ENCODE measurements around the gene LOXL3. TPM values are rescaled to one million over a fixed set of nuclear protein-coding genes. Genes with fewer than 3 reads are reported as not detected.

LOXL3 gene
- polyA plus RNA-seq, 1 of the 3 experiments (the other 2 are of a cell fraction): 47.9 TPM

DNA sequence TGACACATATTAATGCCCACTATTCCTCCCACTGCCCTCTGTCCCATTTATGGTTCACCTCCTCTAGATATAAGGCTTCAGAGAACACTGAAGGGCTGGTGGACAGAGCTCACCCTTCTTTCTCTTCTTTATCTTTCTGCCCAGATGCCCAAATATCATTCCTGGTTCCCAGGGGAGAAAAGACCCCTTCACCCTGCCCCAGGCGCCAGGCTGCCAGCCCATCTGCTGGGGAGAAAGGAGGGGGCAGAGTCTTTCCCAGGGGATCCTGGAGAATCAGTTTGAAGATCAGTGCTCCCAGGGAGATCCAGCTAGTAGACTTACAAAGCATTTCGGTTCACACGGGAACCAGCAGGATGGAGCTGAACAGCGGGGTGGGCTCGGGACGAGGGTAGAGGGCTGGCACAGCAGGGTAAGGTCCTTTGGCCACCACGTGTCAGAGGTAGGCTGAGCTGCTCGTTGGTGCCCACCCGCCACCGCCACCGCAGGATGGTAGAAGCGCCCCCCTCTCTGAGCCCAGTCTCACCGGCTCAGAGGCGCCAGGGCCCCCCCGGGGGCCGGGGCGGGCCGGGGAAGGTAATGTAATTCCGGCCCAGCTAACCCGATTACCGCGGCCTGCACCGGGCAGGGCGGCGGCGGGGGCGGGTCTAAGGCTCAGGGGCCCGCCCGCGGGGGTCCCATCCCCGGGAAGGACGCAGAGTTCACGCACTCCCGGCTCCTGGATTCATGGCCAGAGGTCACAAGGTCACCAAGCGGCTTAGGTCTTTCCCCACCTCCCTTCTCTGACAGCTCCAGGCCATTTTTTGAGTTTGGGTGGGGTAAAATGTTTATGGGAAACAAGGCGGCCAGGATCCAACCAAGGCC is 40.8 kb downstream of the LOXL3 start (continued):
- TF ChIP-seq, protein P1, sequence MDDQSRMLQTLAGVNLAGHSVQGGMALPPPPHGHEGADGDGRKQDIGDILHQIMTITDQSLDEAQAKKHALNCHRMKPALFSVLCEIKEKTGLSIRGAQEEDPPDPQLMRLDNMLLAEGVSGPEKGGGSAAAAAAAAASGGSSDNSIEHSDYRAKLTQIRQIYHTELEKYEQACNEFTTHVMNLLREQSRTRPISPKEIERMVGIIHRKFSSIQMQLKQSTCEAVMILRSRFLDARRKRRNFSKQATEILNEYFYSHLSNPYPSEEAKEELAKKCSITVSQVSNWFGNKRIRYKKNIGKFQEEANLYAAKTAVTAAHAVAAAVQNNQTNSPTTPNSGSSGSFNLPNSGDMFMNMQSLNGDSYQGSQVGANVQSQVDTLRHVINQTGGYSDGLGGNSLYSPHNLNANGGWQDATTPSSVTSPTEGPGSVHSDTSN (IDR thresholded peaks at IDR 0.05): no peak
- TF ChIP-seq YY1 (IDR thresholded peaks at IDR 0.05; ENCODE audit: low read depth) (no peak), TAF1 (IDR thresholded peaks at IDR 0.05; ENCODE audit: borderline replicate concordance, low read depth, low read length) (no peak), FOXJ3 (CRISPR knock-in tag; IDR thresholded peaks at IDR 0.05) (no peak; the same call in 1 of the 2 replicates), TCF12 (IDR thresholded peaks at IDR 0.05) (no peak), SIN3A (IDR thresholded peaks at IDR 0.05; ENCODE audit: borderline replicate concordance, low read depth, low read length) (0 out of 2 replicates have a peak, but pooled peaks have one; percentile 11), MXI1 (IDR thresholded peaks at IDR 0.05; ENCODE audit: low read depth, low read length) (peak; percentile 86), GABPA (IDR thresholded peaks at IDR 0.05; ENCODE audit: low read depth) (no peak), EZH2phosphoT487 (IDR thresholded peaks at IDR 0.05; ENCODE audit: borderline replicate concordance, low read depth) (no peak), RFX5 (IDR thresholded peaks at IDR 0.05; ENCODE audit: low read length) (no peak)
- TF ChIP-seq, protein P2, sequence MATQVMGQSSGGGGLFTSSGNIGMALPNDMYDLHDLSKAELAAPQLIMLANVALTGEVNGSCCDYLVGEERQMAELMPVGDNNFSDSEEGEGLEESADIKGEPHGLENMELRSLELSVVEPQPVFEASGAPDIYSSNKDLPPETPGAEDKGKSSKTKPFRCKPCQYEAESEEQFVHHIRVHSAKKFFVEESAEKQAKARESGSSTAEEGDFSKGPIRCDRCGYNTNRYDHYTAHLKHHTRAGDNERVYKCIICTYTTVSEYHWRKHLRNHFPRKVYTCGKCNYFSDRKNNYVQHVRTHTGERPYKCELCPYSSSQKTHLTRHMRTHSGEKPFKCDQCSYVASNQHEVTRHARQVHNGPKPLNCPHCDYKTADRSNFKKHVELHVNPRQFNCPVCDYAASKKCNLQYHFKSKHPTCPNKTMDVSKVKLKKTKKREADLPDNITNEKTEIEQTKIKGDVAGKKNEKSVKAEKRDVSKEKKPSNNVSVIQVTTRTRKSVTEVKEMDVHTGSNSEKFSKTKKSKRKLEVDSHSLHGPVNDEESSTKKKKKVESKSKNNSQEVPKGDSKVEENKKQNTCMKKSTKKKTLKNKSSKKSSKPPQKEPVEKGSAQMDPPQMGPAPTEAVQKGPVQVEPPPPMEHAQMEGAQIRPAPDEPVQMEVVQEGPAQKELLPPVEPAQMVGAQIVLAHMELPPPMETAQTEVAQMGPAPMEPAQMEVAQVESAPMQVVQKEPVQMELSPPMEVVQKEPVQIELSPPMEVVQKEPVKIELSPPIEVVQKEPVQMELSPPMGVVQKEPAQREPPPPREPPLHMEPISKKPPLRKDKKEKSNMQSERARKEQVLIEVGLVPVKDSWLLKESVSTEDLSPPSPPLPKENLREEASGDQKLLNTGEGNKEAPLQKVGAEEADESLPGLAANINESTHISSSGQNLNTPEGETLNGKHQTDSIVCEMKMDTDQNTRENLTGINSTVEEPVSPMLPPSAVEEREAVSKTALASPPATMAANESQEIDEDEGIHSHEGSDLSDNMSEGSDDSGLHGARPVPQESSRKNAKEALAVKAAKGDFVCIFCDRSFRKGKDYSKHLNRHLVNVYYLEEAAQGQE (IDR thresholded peaks at IDR 0.05; ENCODE audit: low read depth, low read length): no peak
- TF ChIP-seq, protein P3, sequence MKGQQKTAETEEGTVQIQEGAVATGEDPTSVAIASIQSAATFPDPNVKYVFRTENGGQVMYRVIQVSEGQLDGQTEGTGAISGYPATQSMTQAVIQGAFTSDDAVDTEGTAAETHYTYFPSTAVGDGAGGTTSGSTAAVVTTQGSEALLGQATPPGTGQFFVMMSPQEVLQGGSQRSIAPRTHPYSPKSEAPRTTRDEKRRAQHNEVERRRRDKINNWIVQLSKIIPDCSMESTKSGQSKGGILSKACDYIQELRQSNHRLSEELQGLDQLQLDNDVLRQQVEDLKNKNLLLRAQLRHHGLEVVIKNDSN (IDR thresholded peaks at IDR 0.05; ENCODE audit: borderline replicate concordance, low read depth): no peak; the same call in 1 of the 2 replicates
